Caki2 (cell line): Measurements from ENCODE around the gene MSI2. TPM values are rescaled to one million over a fixed set of nuclear protein-coding genes. Genes with fewer than 3 reads are reported as not detected.
"Not testable (repeated sequence)": the region's sequence is repeated elsewhere in the genome, so short reads cannot be mapped to it uniquely, and the experiment has no call there.

Experiments
- DNase-seq: peaks from one replicate; pipeline ENCODE4 v3.0.0-alpha.2; 2015; ENCODE audit warnings: low read depth
- in situ Hi-C: cut with HindIII; loops from 2 replicates; pipeline ENCODE4 v1.10.0; 2016; ENCODE audit warnings: low sequenced_read_pairs, low pct_unique_long_range_greater_than_20kb, mixed read lengths
- total RNA-seq: library from RNA; depleted of rRNA; stranded (reverse); fragments of >200 nt; shearing (Covaris generic); gene quantifications from 2 replicates; pipeline ENCODE4 v1.2.3, GENCODE V29; 2014; ENCODE audit warnings: low replicate concordance

The MSI2 gene
- total RNA-seq, 1 experiment from 2014 or later: 67.1 TPM

GRCh38 chr17:57284583-57284982 is 28.3 kb downstream of the MSI2 start:
- no peak for DNase-seq
- in situ Hi-C loops: no loop called here

- no peak for DNase-seq
- in situ Hi-C loops: no loop called here
These were observed 28.8 kb downstream of the MSI2 start for GRCh38 chr17:57284984-57285646.

GRCh38 chr17:57285701-57286100 is 29.4 kb downstream of the MSI2 start:
- in situ Hi-C loops: no loop called here

GRCh38 chr17:57286399-57287105 is 30.2 kb downstream of the MSI2 start:
- DNase-seq: no peak
- in situ Hi-C loops: no loop called here

More at GRCh38 chr17:57285701-57286100, 29.4 kb downstream of the MSI2 start:
- DNase-seq: no peak

- no peak for DNase-seq
- in situ Hi-C loops: no loop called here
These were observed 31.9 kb downstream of the MSI2 start for GRCh38 chr17:57288040-57288772.

GRCh38 chr17:57288773-57289121 is 32.4 kb downstream of the MSI2 start:
- no peak for DNase-seq
- in situ Hi-C loops: no loop called here

GRCh38 chr17:57289130-57289529 is 32.8 kb downstream of the MSI2 start:
- DNase-seq: no peak
- in situ Hi-C loops: no loop called here

GRCh38 chr17:57289613-57290012 is 33.3 kb downstream of the MSI2 start:
- in situ Hi-C loops: no loop called here
- no peak for DNase-seq

- in situ Hi-C loops: no loop called here
- no peak for DNase-seq
These were observed 34.7 kb downstream of the MSI2 start for GRCh38 chr17:57290981-57291380.

- DNase-seq: no peak
- in situ Hi-C loops: no loop called here
These were observed 35.8 kb downstream of the MSI2 start for GRCh38 chr17:57292091-57292490.

GRCh38 chr17:57293077-57293476 is 36.8 kb downstream of the MSI2 start:
- in situ Hi-C loops: no loop called here
- no peak for DNase-seq

- in situ Hi-C loops: no loop called here
- DNase-seq: no peak
These were observed 37.8 kb downstream of the MSI2 start for GRCh38 chr17:57294101-57294500.

GRCh38 chr17:57294629-57295501 is 38.5 kb downstream of the MSI2 start:
- DNase-seq: no peak
- in situ Hi-C loops: no loop called here

- in situ Hi-C loops: no loop called here
- DNase-seq: no peak
These were observed 39.3 kb downstream of the MSI2 start for GRCh38 chr17:57295526-57296023.

GRCh38 chr17:57296231-57296630 is 39.9 kb downstream of the MSI2 start:
- in situ Hi-C loops: no loop called here
- no peak for DNase-seq

GRCh38 chr17:57299176-57299575 is 42.9 kb downstream of the MSI2 start:
- in situ Hi-C loops: no loop called here
- DNase-seq: no peak

GRCh38 chr17:57300592-57300991 is 44.3 kb downstream of the MSI2 start:
- DNase-seq, in situ Hi-C loops: not testable (repeated sequence)

- in situ Hi-C loops: no loop called here
These were observed 46.6 kb downstream of the MSI2 start for GRCh38 chr17:57302690-57303465.

More at GRCh38 chr17:57302690-57303465, 46.6 kb downstream of the MSI2 start:
- no peak for DNase-seq
